Heart left ventricle (tissue), 16 donors: Measurements from ENCODE around the gene MAP3K9. TPM values are rescaled to one million over a fixed set of nuclear protein-coding genes. Genes with fewer than 3 reads are reported as not detected.

Source experiments
- ATAC-seq, 4 donors: fragments of 200-7000 bp; cut with Tn5 transposase; one replicate each; pipeline ENCODE4 v1.9.1; 2020 to 2022; ENCODE audit warnings: moderate library complexity in 4 of 4, mild to moderate bottlenecking in 3 of 4, moderate number of reproducible peaks in 1 of 4
- DNase-seq, 5 donors: peaks; one replicate each; pipeline ENCODE4 v3.0.0-alpha.2; 2020
- H3K27ac ChIP-seq, 12 donors: fragments of 200-600 bp; sonication (generic) in 4 of 12; one replicate each; pipeline versions ENCODE4 v1.5.0 to v1.8.0; 2016 to 2022; ENCODE audit warnings: mild to moderate bottlenecking in 2 of 12
- H3K27me3 ChIP-seq, 9 donors: fragments of 200-600 bp; sonication (generic) in 2 of 9; one replicate each; pipeline versions ENCODE4 v1.5.1 to v1.8.0; 2016 to 2022; ENCODE audit warnings: mild to moderate bottlenecking in 3 of 9
- H3K36me3 ChIP-seq, 9 donors: fragments of 200-600 bp; sonication (generic) in 2 of 9; one replicate each; pipeline versions ENCODE4 v1.5.0 to v1.8.0; 2018 to 2022; ENCODE audit warnings: mild to moderate bottlenecking in 2 of 9
- H3K4me1 ChIP-seq, 12 donors: fragments of 200-600 bp; sonication (generic) in 4 of 12; one replicate each; pipeline versions ENCODE4 v1.5.0 to v1.8.0; 2016 to 2022; ENCODE audit warnings: mild to moderate bottlenecking in 3 of 12
- H3K4me3 ChIP-seq, 12 donors: fragments of 200-600 bp; sonication (generic) in 4 of 12; one replicate each; pipeline versions ENCODE4 v1.5.0 to v1.8.0; 2017 to 2022; ENCODE audit warnings: mild to moderate bottlenecking in 9 of 12, moderate library complexity in 4 of 12
- H3K9me3 ChIP-seq, 12 donors: fragments of 200-600 bp; sonication (generic) in 4 of 12; one replicate each; pipeline versions ENCODE4 v1.5.0 to v1.8.0; 2016 to 2022; ENCODE audit warnings: mild to moderate bottlenecking in 1 of 12
- CTCF ChIP-seq, 12 donors: fragments of 200-600 bp; sonication (generic) in 4 of 12; IDR thresholded peaks; one replicate each; pipeline versions ENCODE4 v1.5.0 to v1.8.0; 2018 to 2022; ENCODE audit warnings: antibody characterized with exemption in 12 of 12, mild to moderate bottlenecking in 5 of 12
- POLR2A ChIP-seq, 2 donors: fragments of 450-650 bp; IDR thresholded peaks; one replicate each; pipeline ENCODE4 v1.6.1; 2017; ENCODE audit warnings: antibody characterized with exemption in 2 of 2, mild to moderate bottlenecking in 2 of 2, moderate library complexity in 2 of 2
- WGBS, 4 donors: extraction: QIAGEN DNeasy Blood & Tissue Kit in 2 of 4; methylation state at CpG; one replicate each; pipeline versions ENCODE4 v1.1.5 to v1.1.7; 2013 to 2018; 5-methylcytosine and 5-hydroxymethylcytosine counted together
- intact Hi-C, 10 donors: fragments of 100-400 bp; cut with DNase I; formaldehyde crosslinking; loops; one replicate each; pipeline versions ENCODE4 v1.11.1 to v1.14.2; 2022
- polyA plus RNA-seq, 2 donors: library from polyadenylated mRNA; stranded (reverse); fragments of 200-250 nt; gene quantifications; one replicate each; pipeline ENCODE4 v1.2.3, GENCODE V29; 2013
- total RNA-seq, 9 donors: library from RNA; depleted of rRNA in 2 of 9; stranded (reverse); fragments of >200 nt in 2 of 9; fragmentation: NEBNext Ultra II Directional in 3 of 9; extraction: Animal tissue kit (Norgen Biotek cat#: 25700) in 3 of 9; gene quantifications; one replicate each; pipeline versions ENCODE4 v1.1.0 to v1.2.4, GENCODE V29; 2016 to 2023
- donor health status: ischemic (EF 13 %, LVEDD 7.1; RV severe dilation, severe dysfunction).
- donor health status: healthy with polysubstance abuse.
- donor health status: DM: no; HTN: yes; CAD: no.
- donor health status: DM: no; HTN: no; CAD: no.
- donor health status: ischemic (EF 25% LVEDD 6.9; RV normal size, moderate dysfunction).
- donor health status: ischemic (EF 25% LVEDD 5.7; RV mildly dilated, moderate dysfunction).
- donor health status: healthy.
- donor health status: DM: yes; HTN: yes; CAD: no.
- donor health status: ischemic (EF 35%, LVEDD 5.7; RV mildly dilated, moderate dysfunction).
- donor health status: nonischemic (EF 11% LVEDD 7.7; RV severe dilation, severe dysfunction).
- donor health status: DM: yes; HTN: yes; CAD: no.
- donor health status: PGD.
- donor health status: ischemic (EF 29% LVEDD 5.4; RV normal size, mild dysfunction).
- donor health status: nonischemic (EF 23%, LVEDD 6.1; RV moderate dilation, normal function).

MAP3K9 gene
- total and polyA plus RNA-seq, 11 donors = 0.91 to 3.8 (median 1.7) TPM

GRCh38 chr14:70789961-70790360 lies 19.4 kb downstream of the MAP3K9 start:
- no peak for TF ChIP-seq CTCF (IDR thresholded peaks at IDR 0.05)
- TF ChIP-seq POLR2A (IDR thresholded peaks at IDR 0.05) = no peak
- Histone ChIP-seq H3K9me3 (no peaks in the 10 kb centered on the region), H3K4me1 (no peaks in the 10 kb centered on the region), H3K27me3 (peaks cover 0 to 4% (median 0%) of the 10 kb centered on the region in 9 donors), H3K36me3 (no peaks in the 10 kb centered on the region), H3K4me3 (no peak overlapping the region), H3K27ac (no peak overlapping the region)
- intact Hi-C loops = no loop called here
- DNase-seq (no peak), ATAC-seq (no peak)
- 71 to 84% (median 75%) methylated on average over 4 of the region's 4 CpGs for whole genome bisulfite sequencing, 4 donors

GRCh38 chr14:70789361-70789760 lies 20.0 kb downstream of the MAP3K9 start:
- DNase-seq (no peak), ATAC-seq (no peak)
- Histone ChIP-seq H3K27ac (no peak overlapping the region), H3K4me3 (no peak overlapping the region), H3K4me1 (no peaks in the 10 kb centered on the region), H3K36me3 (no peaks in the 10 kb centered on the region), H3K9me3 (no peaks in the 10 kb centered on the region), H3K27me3 (peaks cover 0 to 4% (median 0%) of the 10 kb centered on the region in 9 donors)
- 25 to 40% (median 31%) methylated on average over 4 of the region's 4 CpGs for WGBS, 4 donors
- TF ChIP-seq CTCF (IDR thresholded peaks at IDR 0.05) = no peak
- TF ChIP-seq POLR2A (IDR thresholded peaks at IDR 0.05) = no peak
- intact Hi-C loops = no loop called here

- no peaks in the 10 kb centered on the region for H3K9me3 ChIP-seq
- no peak overlapping the region for H3K4me3 ChIP-seq
- peaks cover 0 to 4% (median 0%) of the 10 kb centered on the region in 9 donors for H3K27me3 ChIP-seq
- H3K36me3 ChIP-seq = no peaks in the 10 kb centered on the region
- WGBS, 4 donors = 56 to 73% (median 62%) methylated on average over 6 of the region's 6 CpGs
- no peak for TF ChIP-seq CTCF (IDR thresholded peaks at IDR 0.05)
- TF ChIP-seq POLR2A (IDR thresholded peaks at IDR 0.05) = no peak
- H3K4me1 ChIP-seq = no peaks in the 10 kb centered on the region
- intact Hi-C loops = no loop called here
- no peak for DNase-seq
- H3K27ac ChIP-seq = no peak overlapping the region
- no peak for ATAC-seq
Measured at GRCh38 chr14:70788898-70789297, 20.4 kb downstream of the MAP3K9 start.

- Histone ChIP-seq H3K27me3 (peaks cover 0 to 4% (median 0%) of the 10 kb centered on the region in 9 donors), H3K4me3 (no peak overlapping the region), H3K36me3 (no peaks in the 10 kb centered on the region), H3K9me3 (no peaks in the 10 kb centered on the region), H3K4me1 (peaks cover 0 to under 1% (median 0%) of the 10 kb centered on the region in 12 donors), H3K27ac (no peak overlapping the region)
- DNase-seq (no peak), ATAC-seq (no peak)
- TF ChIP-seq POLR2A (IDR thresholded peaks at IDR 0.05) = no peak
- no peak for TF ChIP-seq CTCF (IDR thresholded peaks at IDR 0.05)
- 91 to 94% (median 92%) methylated on average over 9 of the region's 9 CpGs for WGBS, 4 donors
- intact Hi-C loops = no loop called here
Measured at GRCh38 chr14:70785556-70785955, 23.8 kb downstream of the MAP3K9 start.
